ENCODE measurements around the gene SRBD1. TPM values are rescaled to one million over a fixed set of nuclear protein-coding genes. Genes with fewer than 3 reads are reported as not detected.

The SRBD1 gene
- total RNA-seq, 2 donors from 2014 or later = 8.8 to 13.2 TPM

DNA sequence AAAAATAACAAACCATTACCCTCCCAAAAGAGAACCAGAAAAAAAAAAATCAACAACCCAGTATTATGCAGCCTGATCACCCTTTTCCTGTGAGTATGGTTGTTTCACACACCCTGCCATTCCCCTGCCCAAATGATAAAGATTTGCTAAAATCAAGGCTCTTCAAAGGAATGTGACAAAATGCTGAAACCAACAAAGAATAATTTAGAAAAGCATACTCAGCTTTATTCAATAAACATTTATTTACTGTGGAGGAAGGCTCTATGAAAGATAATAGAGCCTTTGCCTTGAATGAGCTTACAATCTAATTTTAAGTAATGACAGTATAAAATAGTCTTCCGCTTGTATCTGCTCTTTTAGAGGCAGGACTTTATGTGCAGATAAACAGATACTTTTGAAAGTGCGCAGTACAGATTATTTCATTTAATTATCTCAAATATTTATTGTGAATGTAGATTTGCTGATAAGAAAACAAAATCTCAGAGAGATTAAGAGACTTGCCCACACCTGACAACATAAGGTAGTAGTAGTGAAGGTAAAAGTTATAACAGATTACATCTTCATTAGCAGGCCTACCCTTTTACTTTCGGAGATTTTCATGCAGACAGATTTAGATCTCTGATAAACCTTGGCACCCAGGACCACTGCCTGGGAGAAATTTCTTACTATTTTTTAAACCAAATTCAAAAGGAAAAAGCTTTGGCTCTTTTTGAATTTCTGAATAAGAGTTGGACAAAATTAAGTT lies 211.9 kb downstream of the SRBD1 start:
- intact Hi-C loops (cut with DNase I) = no loop called here
- no peak for ATAC-seq
- DNase-seq = no peak

DNA sequence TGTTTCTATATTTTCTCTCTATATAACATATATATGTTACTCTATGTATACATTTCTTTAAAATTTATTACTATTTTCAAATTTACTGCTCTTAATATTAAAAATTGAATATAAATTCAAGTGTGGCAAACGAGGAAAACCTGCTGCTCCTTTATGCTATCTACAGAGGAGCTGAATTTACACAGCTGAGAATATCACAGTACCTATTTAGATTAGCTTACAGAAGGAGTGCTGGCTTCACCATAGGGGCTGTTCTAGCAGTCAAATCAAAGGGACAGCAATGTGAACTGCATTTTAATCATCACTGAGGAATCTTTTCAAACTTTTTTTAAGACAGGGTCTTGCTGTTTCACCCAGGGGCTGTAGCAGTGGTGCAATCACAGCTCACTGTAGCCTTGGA lies 213.8 kb downstream of the SRBD1 start:
- intact Hi-C loops (cut with DNase I) = no loop called here
- DNase-seq (no peak), ATAC-seq (no peak)

DNA sequence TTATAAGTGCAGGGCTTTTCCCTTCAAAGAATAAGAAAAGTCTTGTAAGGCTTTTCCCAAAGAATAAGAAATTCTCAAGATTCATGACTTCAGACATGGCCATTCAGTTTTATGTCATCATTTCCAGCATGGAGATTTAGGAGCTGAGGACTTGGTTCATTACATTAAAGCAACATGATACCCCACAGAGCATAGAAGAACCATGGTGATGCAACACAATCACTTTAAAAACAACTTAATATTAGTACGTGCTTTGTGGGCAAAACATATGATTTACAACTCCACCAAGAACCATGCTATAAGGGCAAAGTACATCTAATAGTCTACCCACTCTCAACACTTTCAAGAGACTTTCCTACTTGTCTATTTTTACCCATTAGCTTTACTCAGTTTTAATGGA lies 214.4 kb downstream of the SRBD1 start:
- DNase-seq (no peak), ATAC-seq (no peak)
- intact Hi-C loops (cut with DNase I) = no loop called here

DNA sequence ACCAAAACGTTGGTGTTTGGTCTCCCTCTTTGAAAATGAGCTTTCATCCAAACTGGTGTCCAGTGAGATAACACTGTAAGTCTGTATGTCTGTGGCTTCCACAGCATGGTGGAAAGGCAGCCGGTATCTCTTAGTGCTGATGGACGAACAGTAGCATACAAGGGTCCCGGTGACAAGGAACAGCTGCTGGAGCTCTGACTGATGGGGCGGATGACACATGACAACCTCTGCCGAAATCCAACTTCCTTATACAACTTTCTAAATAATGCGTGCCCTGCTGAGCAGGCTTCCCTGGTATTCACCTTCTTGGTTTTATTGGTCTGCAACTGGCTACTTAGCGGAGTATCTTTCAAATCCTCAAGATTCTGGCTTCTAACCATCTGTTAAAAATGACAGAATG lies 216.2 kb downstream of the SRBD1 start:
- intact Hi-C loops (cut with DNase I) = no loop called here
- ATAC-seq (no peak), DNase-seq (no peak)

DNA sequence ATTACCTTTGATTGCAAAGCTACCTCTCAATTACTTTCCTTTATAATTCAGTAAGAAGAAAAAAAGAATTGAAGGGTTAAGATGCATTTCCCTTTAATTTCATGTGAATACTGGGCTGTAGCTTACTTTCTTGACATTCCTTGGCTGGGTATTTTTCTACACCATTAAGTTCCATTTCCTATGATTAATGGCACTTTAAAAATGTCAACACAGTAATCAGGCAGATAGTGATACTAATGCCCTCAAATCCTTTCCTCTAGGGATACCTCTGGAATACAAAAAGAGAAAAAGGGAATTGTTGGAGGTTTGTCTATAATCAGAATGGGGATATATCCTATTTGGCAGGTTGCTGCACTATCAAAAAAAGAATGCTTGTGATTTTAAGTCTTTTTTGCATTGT lies 216.9 kb downstream of the SRBD1 start:
- intact Hi-C loops (cut with DNase I) = no loop called here
- DNase-seq (no peak), ATAC-seq (no peak)

DNA sequence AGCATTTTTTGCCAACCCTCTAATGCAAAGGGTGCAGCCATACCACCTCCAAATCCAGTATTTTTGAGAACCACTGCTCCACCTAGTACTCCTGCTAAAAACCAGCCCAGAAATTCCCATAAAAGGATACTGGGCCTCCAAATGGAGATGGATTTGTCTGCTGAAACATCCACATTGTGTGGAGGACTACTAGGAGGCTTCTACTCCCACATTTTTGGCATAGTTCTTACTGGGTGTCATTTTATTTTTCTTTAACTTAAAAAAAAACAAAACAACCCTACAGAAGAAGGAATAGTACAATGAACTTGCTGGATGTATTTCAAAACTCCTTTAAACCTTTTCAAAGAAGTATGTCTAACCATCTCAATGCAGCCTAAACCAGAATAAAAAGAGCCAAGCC lies 219.2 kb downstream of the SRBD1 start:
- ATAC-seq = no peak
- intact Hi-C loops (cut with DNase I) = no loop called here

DNA sequence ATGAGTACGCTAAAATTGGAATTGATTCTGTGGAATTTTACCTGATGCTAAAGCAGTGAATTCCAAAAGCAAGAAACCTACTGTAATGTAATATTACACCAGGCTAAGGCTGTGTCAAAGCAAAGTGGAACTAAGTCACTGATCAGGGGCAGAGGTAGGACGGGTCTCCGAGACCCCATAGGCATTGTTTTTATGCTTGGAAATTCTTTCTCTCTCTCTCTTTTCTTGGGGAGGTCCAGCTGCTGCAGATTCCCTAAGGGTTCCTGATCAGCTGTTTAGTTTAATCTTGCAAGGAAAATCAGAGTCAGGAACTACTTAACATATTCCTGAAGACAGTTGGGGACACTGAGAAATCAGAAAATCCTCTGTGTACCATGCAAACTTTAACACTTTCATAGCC lies 220.2 kb downstream of the SRBD1 start:
- intact Hi-C loops (cut with DNase I) = no loop called here
- ATAC-seq = no peak
- DNase-seq = no peak

More for the DNA sequence above, 219.2 kb downstream of the SRBD1 start:
- DNase-seq = no peak

DNA sequence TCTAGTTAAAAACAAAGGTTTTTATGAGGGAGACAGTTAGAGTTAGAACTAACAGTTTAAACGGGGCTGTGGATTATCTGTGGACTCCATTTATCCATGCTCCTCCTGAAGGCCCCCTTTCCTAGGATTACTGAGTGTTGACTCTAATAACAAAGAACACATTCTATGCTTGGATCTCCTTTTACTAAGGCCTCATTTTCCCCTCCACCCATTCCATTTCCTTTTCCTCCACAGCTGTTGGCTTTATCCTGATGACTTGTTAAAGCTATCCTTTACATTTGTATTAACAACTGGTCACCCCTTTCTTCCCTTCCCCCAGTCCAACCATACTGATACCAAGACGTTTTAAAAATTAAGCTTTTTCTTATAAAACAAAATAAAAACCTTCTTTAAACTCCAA lies 220.6 kb downstream of the SRBD1 start:
- intact Hi-C loops (cut with DNase I) = no loop called here
- ATAC-seq (no peak), DNase-seq (no peak)

DNA sequence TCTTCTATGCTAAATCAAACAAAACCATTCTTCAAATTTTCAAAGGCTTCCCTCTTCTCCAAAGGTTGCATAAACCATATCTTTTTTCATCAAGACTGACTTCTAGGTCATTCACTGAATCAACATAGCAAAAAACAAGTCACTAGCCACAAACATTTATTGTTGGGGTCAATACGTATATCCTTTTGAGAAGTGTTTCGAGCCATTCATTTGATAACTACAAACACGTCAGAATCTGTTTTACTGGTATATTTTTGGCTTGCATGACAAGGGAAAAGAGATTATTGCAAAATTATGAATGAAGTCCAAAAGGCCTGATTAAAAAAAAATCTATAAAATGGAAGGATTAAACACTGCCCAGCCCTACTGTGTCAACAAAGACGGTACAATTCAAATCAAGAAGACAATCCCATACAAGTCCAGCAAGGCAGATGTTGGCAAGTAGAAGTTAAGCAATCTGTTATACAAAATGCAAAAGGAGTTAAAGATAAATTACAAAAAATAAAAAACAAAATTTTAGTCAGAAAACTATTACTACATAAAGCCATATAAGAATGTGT lies 222.4 kb downstream of the SRBD1 start:
- intact Hi-C loops (cut with DNase I) = no loop called here

DNA sequence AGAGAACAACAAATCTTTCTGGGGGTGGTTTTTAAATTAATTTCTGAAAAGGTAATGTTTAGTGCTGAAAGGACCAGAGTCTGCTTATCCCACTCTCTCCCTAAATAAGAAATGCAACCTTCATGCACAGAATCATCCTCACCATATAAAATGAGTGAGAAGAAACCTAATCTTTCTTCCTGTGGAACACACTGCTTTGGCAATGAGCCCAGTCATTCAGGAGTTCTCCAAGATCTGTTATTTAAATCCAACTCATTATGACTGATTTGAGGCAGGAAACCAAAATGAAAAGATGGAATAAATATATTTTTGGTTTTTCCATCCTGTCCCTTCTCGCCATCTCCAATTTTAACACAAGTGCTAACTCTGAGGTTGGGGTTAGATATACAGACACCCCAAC lies 228.3 kb downstream of the SRBD1 start:
- intact Hi-C loops (cut with DNase I) = no loop called here
- ATAC-seq = no peak
- no peak for DNase-seq

More for the DNA sequence above, 222.4 kb downstream of the SRBD1 start:
- no peak for DNase-seq
- ATAC-seq = no peak

DNA sequence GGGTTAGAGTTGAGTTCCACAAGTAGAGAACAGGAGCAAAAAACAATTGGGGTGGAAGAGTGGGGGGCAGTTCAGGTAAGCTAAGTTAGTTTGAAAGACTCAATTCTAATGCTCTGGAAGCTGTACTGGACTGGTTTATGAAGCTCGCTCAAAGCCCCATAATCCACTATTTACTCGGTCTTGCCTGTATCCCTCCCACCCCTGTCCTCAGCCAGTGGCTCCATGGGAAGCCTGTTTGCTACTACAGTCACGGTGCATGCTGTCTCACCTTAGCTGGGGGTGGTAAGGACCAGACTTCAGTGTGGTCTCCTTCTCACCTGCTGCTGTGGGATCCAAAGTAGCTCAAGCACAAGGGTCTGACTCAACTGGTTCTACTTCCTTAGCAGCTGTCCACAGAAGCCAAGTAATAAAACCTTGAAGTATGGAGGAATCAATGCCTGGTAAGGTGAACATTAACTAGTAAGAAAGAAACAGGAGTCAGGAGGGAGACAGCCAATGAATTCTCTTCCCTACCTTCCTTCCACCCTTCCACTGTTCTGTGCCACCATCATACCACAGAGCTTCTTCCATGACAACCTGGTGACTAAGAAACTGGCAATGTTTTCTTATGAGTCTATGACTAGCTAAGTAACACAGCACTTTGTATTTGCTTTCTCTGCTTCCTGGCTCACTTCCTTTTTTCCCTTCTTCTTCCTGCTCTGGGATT lies 230.8 kb downstream of the SRBD1 start:
- DNase-seq (no peak), ATAC-seq (peak in 1 of 2 donors; percentile 38)
- intact Hi-C loops (cut with DNase I) = no loop called here

DNA sequence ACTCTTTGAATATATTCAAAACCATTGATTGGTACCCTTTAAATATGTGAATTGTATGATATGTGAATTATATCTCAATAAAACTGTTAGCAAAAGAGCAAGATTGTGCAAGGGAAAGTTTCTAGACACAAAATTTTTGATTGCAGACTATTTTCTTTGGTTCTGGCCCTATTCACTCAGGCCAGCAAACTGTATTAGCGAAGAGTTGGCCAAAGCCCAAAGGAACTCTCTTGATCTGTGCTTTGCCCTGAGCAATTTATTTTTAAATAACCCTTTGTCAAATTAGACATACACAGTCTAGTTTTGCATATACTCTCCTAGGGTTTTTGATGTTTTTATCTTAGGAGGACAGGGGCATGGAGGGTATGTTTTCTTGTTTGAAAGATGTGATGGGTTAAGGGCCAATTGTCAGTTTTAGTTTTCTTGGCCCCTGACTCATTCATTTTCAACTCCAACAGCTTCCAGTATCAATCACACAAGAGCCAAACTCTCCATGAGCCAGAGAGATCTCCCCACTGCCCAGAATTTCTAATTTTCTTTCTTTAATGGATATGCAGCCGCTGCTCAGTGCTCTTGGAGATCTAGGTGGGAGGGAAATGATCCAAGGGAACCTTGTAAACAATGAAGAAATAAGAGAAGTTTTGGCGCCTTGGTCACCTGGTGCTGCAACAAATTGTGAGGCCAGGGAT lies 231.5 kb downstream of the SRBD1 start:
- ATAC-seq = peak; percentile 50 to 74
- intact Hi-C loops (cut with DNase I) = no loop called here
- no peak for DNase-seq

DNA sequence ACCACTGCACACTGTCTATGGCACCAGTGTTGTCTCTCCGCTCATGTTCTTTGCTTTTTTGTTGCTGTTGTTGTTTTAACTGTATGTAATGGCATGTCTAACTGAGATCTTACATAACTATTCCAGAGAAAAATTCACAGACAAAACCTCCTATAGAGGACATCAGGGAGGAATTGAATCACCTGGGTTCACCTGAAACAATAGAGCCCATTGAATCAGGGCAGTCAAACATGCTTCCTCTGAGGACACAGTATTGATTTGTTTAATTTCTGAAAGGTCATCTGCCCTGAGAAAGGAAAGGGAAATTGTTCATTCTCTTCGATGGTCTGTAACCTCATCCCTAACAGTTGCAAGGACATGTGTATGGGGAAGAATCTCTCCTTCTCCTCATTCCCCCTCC lies 237.5 kb downstream of the SRBD1 start:
- ATAC-seq (no peak), DNase-seq (no peak)
- intact Hi-C loops (cut with DNase I) = no loop called here

DNA sequence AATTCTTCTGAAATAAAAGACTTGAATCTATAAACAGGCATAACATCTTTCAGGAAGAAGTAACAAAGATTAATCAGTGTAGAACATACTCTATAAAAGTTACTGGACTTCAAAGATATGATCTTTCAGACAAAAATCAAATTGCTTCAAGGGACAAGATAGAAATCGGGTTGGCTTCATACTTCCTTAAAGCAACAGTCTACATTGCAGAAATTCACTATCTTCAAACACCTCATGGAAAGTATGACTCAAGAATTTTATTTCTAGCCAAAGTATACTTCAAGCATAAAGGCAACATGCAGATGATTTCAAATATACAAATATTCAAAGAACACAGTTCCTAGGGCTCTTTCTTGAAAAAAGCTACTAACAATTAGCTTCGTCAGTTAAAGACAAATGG lies 240.7 kb downstream of the SRBD1 start:
- ATAC-seq (no peak), DNase-seq (no peak)
- intact Hi-C loops (cut with DNase I) = no loop called here

DNA sequence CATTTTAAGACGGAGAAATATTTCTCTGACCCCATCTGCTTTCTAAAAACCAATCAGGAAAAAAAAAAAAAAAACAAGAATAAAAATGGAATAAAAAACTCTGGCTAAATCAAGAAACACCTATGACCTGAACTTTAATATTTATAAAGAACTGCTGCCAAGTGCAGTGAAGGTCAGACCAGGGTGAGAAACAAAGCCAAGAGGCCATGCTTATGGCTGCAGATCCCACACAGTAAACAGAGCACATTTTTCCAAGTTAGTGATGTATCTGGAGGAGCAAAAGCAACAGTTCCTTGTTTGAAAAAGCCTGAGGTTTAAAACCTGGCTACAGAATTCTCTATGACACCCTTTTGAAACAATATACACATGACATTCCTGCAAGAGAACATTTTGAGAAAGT lies 242.3 kb downstream of the SRBD1 start:
- intact Hi-C loops (cut with DNase I) = no loop called here
- no peak for DNase-seq
- no peak for ATAC-seq

DNA sequence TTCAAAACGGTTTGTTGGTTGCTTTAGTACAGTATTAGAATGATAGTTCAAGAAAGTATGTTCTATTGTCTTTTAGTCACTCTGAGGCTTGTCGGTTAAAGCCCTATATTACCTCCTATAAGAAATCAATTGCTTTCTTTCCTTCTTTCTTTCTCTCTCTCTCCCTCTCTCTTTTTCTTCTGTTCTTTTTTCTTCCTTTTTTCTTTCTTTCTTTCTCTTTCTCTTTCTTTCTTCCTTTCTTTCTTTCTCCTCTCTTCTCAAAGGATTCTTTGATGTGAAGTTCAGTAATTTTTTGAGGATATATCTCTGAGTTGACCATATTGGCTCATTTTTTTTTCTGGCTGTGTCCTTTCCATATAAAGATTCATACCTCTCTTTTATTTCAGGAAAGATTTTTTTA lies 249.4 kb downstream of the SRBD1 start:
- DNase-seq = no peak
- no peak for ATAC-seq
- intact Hi-C loops (cut with DNase I) = no loop called here

DNA sequence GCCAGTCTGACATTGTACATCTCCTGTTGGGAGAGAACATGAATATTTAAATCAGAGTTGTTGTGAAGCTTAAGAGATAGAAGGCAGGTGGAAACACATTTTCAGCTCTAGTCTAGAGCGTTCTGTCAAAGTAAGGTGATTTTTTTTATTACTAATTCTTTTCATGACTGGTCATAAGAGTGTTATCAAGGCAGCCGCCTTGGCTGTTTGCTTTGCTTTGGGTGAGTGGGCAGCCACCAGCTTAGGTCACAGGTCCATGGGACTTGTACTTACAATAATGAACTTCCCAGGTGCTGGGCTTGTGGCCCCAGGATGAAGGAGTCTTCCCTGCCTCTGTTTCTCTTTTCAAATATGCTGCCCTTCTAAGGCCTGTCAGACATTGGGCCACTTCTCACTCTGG lies 256.3 kb downstream of the SRBD1 start:
- intact Hi-C loops (cut with DNase I) = no loop called here
- ATAC-seq = no peak
- no peak for DNase-seq

DNA sequence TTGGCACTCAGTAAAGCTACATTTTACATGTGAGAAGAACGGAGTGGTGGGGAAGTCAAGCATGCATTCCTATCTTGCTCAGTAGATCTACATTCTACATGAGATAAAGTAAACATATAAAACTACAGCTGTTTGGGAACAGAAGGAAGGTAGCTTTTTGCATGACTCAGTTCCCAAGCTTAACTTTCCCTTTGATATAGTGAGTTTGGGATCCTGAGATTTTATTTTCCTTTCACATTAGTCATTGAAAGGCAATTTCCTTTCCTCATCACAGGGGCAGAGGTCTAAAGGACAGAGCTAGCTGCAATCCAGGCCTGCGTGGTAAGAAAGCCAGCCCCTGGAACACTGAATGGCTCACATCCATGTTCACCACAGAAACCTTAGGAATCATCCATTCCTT lies 257.2 kb downstream of the SRBD1 start:
- no peak for DNase-seq
- ATAC-seq = peak in 1 of 2 donors; percentile 17
- intact Hi-C loops (cut with DNase I) = no loop called here

DNA sequence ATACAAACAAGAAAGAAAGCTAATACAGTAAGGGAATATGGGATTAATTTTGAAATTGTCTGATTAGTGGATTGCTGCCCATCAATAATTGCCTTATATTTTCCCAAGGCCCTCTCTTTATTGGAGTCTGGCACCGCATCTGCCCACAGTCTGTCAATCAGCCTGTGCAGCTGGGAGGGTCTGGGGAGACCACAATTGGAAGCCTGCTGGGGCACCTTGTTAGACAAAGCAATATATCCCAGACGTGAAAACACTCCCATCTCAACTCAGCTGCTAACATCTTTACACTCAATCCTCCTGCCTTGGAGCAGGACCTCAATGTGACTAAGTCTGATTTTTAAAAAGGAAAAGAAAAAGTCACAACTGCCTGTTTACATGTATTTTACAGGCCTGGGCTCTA lies 258.6 kb downstream of the SRBD1 start:
- no peak for DNase-seq
- intact Hi-C loops (cut with DNase I) = no loop called here
- no peak for ATAC-seq

Data from left cardiac atrium (tissue), 4 donors.